ENCODE data around the gene USP33.

DNA sequence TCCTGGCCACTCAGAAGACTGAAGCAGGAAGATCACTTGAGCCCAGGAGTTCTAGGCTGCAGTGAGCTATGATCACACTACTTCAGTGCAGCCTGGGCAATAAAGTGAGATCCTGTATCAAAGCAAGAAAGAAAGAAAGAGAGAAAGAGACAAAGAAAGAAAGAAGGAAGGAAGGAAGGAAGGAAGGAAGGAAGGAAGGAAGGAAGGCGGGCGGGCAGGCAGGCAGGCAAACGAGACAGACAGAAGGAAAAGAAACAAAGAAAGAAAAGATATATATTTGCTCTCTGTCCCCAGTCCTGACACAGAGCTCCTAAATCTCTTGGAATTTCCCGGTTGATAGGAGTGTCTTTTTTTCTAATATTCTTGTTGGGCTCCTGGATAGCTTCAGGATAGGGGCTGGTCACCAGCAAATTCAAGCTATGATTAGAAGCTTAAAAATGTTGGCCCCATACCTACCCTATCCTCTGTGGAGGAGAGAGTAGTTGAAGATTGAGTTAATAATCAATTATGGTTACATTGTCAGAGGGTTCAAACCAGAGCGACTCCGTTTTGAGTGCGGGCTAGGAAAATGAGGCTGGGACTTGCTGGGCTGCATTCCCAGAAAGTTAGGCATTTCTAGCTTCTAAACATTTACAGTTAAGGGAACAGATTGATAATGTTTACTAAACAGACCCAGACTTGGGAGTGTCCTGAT lies 16.5 kb upstream of the USP33 start:
- TF ChIP-seq, protein P1, sequence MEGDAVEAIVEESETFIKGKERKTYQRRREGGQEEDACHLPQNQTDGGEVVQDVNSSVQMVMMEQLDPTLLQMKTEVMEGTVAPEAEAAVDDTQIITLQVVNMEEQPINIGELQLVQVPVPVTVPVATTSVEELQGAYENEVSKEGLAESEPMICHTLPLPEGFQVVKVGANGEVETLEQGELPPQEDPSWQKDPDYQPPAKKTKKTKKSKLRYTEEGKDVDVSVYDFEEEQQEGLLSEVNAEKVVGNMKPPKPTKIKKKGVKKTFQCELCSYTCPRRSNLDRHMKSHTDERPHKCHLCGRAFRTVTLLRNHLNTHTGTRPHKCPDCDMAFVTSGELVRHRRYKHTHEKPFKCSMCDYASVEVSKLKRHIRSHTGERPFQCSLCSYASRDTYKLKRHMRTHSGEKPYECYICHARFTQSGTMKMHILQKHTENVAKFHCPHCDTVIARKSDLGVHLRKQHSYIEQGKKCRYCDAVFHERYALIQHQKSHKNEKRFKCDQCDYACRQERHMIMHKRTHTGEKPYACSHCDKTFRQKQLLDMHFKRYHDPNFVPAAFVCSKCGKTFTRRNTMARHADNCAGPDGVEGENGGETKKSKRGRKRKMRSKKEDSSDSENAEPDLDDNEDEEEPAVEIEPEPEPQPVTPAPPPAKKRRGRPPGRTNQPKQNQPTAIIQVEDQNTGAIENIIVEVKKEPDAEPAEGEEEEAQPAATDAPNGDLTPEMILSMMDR (IDR thresholded peaks at IDR 0.05) = no peak
- TF ChIP-seq POLR2A (IDR thresholded peaks at IDR 0.05) (no peak), POLR2AphosphoS5 (IDR thresholded peaks at IDR 0.05) (no peak)
